Spinal cord (tissue), 10 donors: Measurements from ENCODE around the gene SENP7. TPM values are rescaled to one million over a fixed set of nuclear protein-coding genes. Genes with fewer than 3 reads are reported as not detected.
"Not testable (repeated sequence)": the region's sequence is repeated elsewhere in the genome, so short reads cannot be mapped to it uniquely, and the experiment has no call there.

Experiments
- DNase-seq, 6 donors: peaks; one replicate each; pipeline versions ENCODE4 v3.0.0 to v3.0.0-alpha.2; 2013 to 2015; ENCODE audit warnings: low spot score in 6 of 6, low read depth in 4 of 6
- H3K27ac ChIP-seq: one replicate; pipeline ENCODE4 v1.5.1; 2013; ENCODE audit warnings: low read depth, low read length, control low read depth
- H3K27me3 ChIP-seq: one replicate; pipeline ENCODE4 v1.6.1; 2013; ENCODE audit warnings: low read length; ENCODE audit not compliant: control insufficient read depth, insufficient read depth
- H3K36me3 ChIP-seq: one replicate; pipeline ENCODE4 v1.6.1; 2013; ENCODE audit warnings: low read length; ENCODE audit not compliant: control insufficient read depth, insufficient read depth
- H3K4me1 ChIP-seq: one replicate; pipeline ENCODE4 v1.6.1; 2013; ENCODE audit warnings: low read length; ENCODE audit not compliant: control insufficient read depth, insufficient read depth
- H3K4me3 ChIP-seq: one replicate; pipeline ENCODE4 v1.5.1; 2013; ENCODE audit warnings: low read depth, low read length, control low read depth
- H3K9me3 ChIP-seq: one replicate; pipeline ENCODE4 v1.6.1; 2013; ENCODE audit warnings: low read length; ENCODE audit not compliant: control insufficient read depth, insufficient read depth
- WGBS: methylation state at CpG from one replicate; pipeline ENCODE4 v1.1.5; 2013; ENCODE audit warnings: missing lambda C conversion rate; ENCODE audit not compliant: insufficient coverage; 5-methylcytosine and 5-hydroxymethylcytosine counted together
- polyA plus RNA-seq, 2 donors: library from polyadenylated mRNA; unstranded; fragments of 120-200 nt; gene quantifications; one replicate each; pipeline ENCODE4 v1.2.1, GENCODE V29; 2013; ENCODE audit not compliant: insufficient read length in 2 of 2
- total RNA-seq, 2 donors: library from RNA; depleted of rRNA in 1 of 2; stranded (reverse); fragments of 120-200 nt in 1 of 2; fragments of >200 nt in 1 of 2; gene quantifications; one replicate each; pipeline versions ENCODE4 v1.2.3 to v1.2.4, GENCODE V29; 2013 to 2014
- donor health status: healthy.

Gene SENP7
- total and polyA plus RNA-seq, 4 donors, result 43.2 to 84.0 (median 61.4) TPM

- WGBS, result no CpG with 5 or more reads among the region's 1 CpG
- Histone ChIP-seq H3K27me3 (no peaks in the 10 kb centered on the region), H3K27ac (no peak overlapping the region), H3K9me3 (no peaks in the 10 kb centered on the region), H3K36me3 (peaks cover 6% of the 10 kb centered on the region), H3K4me1 (no peaks in the 10 kb centered on the region), H3K4me3 (no peak overlapping the region)
- DNase-seq, result no peak
Measured at GRCh38 chr3:101500208-101500607, 12.8 kb downstream of the SENP7 start.

- H3K27ac ChIP-seq, result no peak overlapping the region
- H3K4me1 ChIP-seq, result no peaks in the 10 kb centered on the region
- H3K36me3 ChIP-seq, result peaks cover 7% of the 10 kb centered on the region
- DNase-seq, result no peak
- no peaks in the 10 kb centered on the region for H3K9me3 ChIP-seq
- H3K4me3 ChIP-seq, result no peak overlapping the region
- H3K27me3 ChIP-seq, result no peaks in the 10 kb centered on the region
- 86% methylated on average over 1 of the region's 2 CpGs for WGBS
Measured at GRCh38 chr3:101497803-101498202, 15.2 kb downstream of the SENP7 start.

- no peak overlapping the region for H3K27ac ChIP-seq
- H3K4me1 ChIP-seq, result no peaks in the 10 kb centered on the region
- no peak for DNase-seq
- H3K9me3 ChIP-seq, result no peaks in the 10 kb centered on the region
- peaks cover 18% of the 10 kb centered on the region for H3K36me3 ChIP-seq
- no CpG with 5 or more reads among the region's 4 CpGs for WGBS
- no peak overlapping the region for H3K4me3 ChIP-seq
- no peaks in the 10 kb centered on the region for H3K27me3 ChIP-seq
Measured at GRCh38 chr3:101495552-101495951, 17.5 kb downstream of the SENP7 start.

- no peaks in the 10 kb centered on the region for H3K27me3 ChIP-seq
- WGBS, result 97% methylated on average over 3 of the region's 8 CpGs
- H3K4me1 ChIP-seq, result no peaks in the 10 kb centered on the region
- H3K36me3 ChIP-seq, result peaks cover 12% of the 10 kb centered on the region
- H3K9me3 ChIP-seq, result peaks cover 4% of the 10 kb centered on the region
- H3K27ac ChIP-seq, result no peak overlapping the region
- H3K4me3 ChIP-seq, result no peak overlapping the region
- DNase-seq, result no peak
Measured at GRCh38 chr3:101484805-101485620, 28.0 kb downstream of the SENP7 start.

- Histone ChIP-seq H3K9me3 (peaks cover 4% of the 10 kb centered on the region), H3K27ac (no peak overlapping the region)
- 92% methylated on average over 2 of the region's 3 CpGs for WGBS
Measured at GRCh38 chr3:101478980-101479379, 34.0 kb downstream of the SENP7 start.

GRCh38 chr3:101474841-101475552 lies 38.0 kb downstream of the SENP7 start:
- H3K36me3 ChIP-seq, H3K4me3 ChIP-seq, H3K4me1 ChIP-seq, H3K9me3 ChIP-seq, DNase-seq, H3K27me3 ChIP-seq, H3K27ac ChIP-seq: not testable (repeated sequence)
- WGBS, result no CpG with 5 or more reads among the region's 2 CpGs

More at GRCh38 chr3:101478980-101479379, 34.0 kb downstream of the SENP7 start:
- Histone ChIP-seq H3K4me1 (no peaks in the 10 kb centered on the region), H3K36me3 (peaks cover 2% of the 10 kb centered on the region), H3K4me3 (no peak overlapping the region), H3K27me3 (no peaks in the 10 kb centered on the region)
- DNase-seq, result no peak

GRCh38 chr3:101468676-101469075 lies 44.3 kb downstream of the SENP7 start:
- no CpG with 5 or more reads among the region's 4 CpGs for WGBS
- not testable (repeated sequence) for H3K27me3 ChIP-seq, H3K4me3 ChIP-seq, DNase-seq, H3K9me3 ChIP-seq, H3K36me3 ChIP-seq, H3K27ac ChIP-seq, H3K4me1 ChIP-seq

- 61% methylated on average over 3 of the region's 3 CpGs for WGBS
Measured at GRCh38 chr3:101467310-101467663, 45.7 kb downstream of the SENP7 start.

GRCh38 chr3:101466465-101467309 lies 46.3 kb downstream of the SENP7 start:
- Histone ChIP-seq H3K27me3 (no peaks in the 10 kb centered on the region), H3K4me1 (no peaks in the 10 kb centered on the region), H3K4me3 (no peak overlapping the region), H3K36me3 (no peaks in the 10 kb centered on the region), H3K9me3 (peaks cover 2% of the 10 kb centered on the region), H3K27ac (no peak overlapping the region)
- 74% methylated on average over 17 of the region's 17 CpGs for WGBS
- DNase-seq, result no peak

More at GRCh38 chr3:101467310-101467663, 45.7 kb downstream of the SENP7 start:
- not testable (repeated sequence) for H3K36me3 ChIP-seq, H3K9me3 ChIP-seq, H3K27ac ChIP-seq, H3K4me3 ChIP-seq, H3K27me3 ChIP-seq, DNase-seq, H3K4me1 ChIP-seq
